SU-DHL-6 (cell line): ENCODE results near the gene PTCSC3.

ENCODE experiments used
- H2AFZ ChIP-seq: fragments of 200-600 bp; sonication (generic); 2 replicates; pipeline ENCODE4 v1.6.1; 2014; ENCODE audit warnings: low read depth, mild to moderate bottlenecking, moderate library complexity, mixed read lengths, antibody characterized with exemption, low read length; ENCODE audit not compliant: severe bottlenecking
- H3F3A ChIP-seq: fragments of 200-600 bp; shearing (Covaris generic); 2 replicates; pipeline ENCODE4 v1.6.0; 2016; ENCODE audit warnings: antibody characterized with exemption, mild to moderate bottlenecking; ENCODE audit not compliant: insufficient read depth
- H3K27ac ChIP-seq: fragments of 200-600 bp; sonication (generic); 2 replicates; pipeline ENCODE4 v1.5.1; 2016; ENCODE audit warnings: low read depth, mild to moderate bottlenecking, low read length, moderate library complexity, mixed read lengths
- H3K27me3 ChIP-seq: fragments of 200-600 bp; sonication (generic), shearing (Covaris generic); 2 replicates; pipeline ENCODE4 v1.6.0; 2014; ENCODE audit warnings: mild to moderate bottlenecking, low read length
- H3K36me3 ChIP-seq: fragments of 200-600 bp; sonication (generic); 2 replicates; pipeline ENCODE4 v1.6.1; 2014; ENCODE audit warnings: mild to moderate bottlenecking, low read length, mixed read lengths
- H3K4me2 ChIP-seq: fragments of 300-600, 200-600 bp; shearing (Covaris generic), sonication (generic); 2 replicates; pipeline ENCODE4 v1.6.0; 2014; ENCODE audit warnings: low read length, low read depth, mild to moderate bottlenecking; ENCODE audit not compliant: poor library complexity, severe bottlenecking
- H3K4me3 ChIP-seq: fragments of 200-600 bp; sonication (generic); 2 replicates; pipeline ENCODE4 v1.5.1; 2014; ENCODE audit warnings: antibody characterized with exemption, low read length, mild to moderate bottlenecking, mixed read lengths; ENCODE audit not compliant: insufficient read depth, poor library complexity, severe bottlenecking
- H3K79me2 ChIP-seq: fragments of 200-600 bp; sonication (generic); 2 replicates; pipeline ENCODE4 v1.6.1; 2014; ENCODE audit warnings: mild to moderate bottlenecking, low read length, moderate library complexity; ENCODE audit not compliant: insufficient read depth
- H3K9ac ChIP-seq: fragments of 200-600 bp; sonication (generic); 2 replicates; pipeline ENCODE4 v1.7.0; 2014; ENCODE audit warnings: mild to moderate bottlenecking, low read length
- H3K9me2 ChIP-seq: fragments of 200-600 bp; sonication (generic); replicated peaks from 2 replicates; pipeline ENCODE4 v1.6.1; 2014; ENCODE audit warnings: low read length; ENCODE audit not compliant: insufficient read depth
- H3K9me3 ChIP-seq: fragments of 200-600 bp; sonication (generic); 2 replicates; pipeline ENCODE4 v1.6.1; 2014; ENCODE audit warnings: low read length, mixed read lengths; ENCODE audit not compliant: insufficient read depth
- H4K20me1 ChIP-seq: fragments of 200-600 bp; sonication (generic); 2 replicates; pipeline ENCODE4 v1.6.1; 2014; ENCODE audit warnings: low read depth, mild to moderate bottlenecking, antibody characterized with exemption, low read length, moderate library complexity, mixed read lengths
- CTCF ChIP-seq: fragments of 200-600 bp; sonication (generic); IDR thresholded peaks from one replicate; pipeline ENCODE4 v1.5.1; 2017; ENCODE audit warnings: antibody characterized with exemption, mild to moderate bottlenecking, low read length, moderate library complexity; ENCODE audit not compliant: insufficient read depth, poor library complexity, severe bottlenecking
- EZH2phosphoT487 ChIP-seq: fragments of 200-600 bp; sonication (generic), shearing (Covaris generic); conservative IDR thresholded peaks from 2 replicates; pipeline ENCODE4 v1.6.1; 2018; ENCODE audit warnings: mild to moderate bottlenecking, antibody characterized with exemption, low read length, moderate library complexity, mixed read lengths

PTCSC3 gene

DNA sequence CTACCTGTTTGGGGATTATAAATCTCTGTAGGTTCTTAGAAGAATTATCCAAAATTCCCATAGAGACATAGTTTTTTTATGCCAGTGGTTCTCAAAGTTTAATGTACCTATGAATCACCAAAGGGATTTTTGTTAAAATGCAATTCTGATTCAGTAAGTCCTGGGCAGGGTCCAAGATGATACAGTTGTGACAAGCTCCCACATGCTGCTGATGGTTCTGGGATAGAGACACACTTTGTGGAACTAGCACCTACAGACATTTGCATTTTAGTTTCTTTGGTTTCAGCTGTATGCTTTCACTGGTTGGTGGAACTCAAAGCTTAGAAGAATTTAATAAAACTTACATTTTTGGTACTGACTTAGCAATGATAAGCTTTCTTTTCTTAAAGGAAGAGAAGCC lies 80.4 kb downstream of the PTCSC3 start:
- Histone ChIP-seq H3K9me3 (no peaks in the 10 kb centered on the region), H3K9me2 (no peaks in the 10 kb centered on the region), H3F3A (no peaks in the 10 kb centered on the region), H3K79me2 (no peaks in the 10 kb centered on the region), H3K4me3 (no peak overlapping the region), H3K27me3 (no peaks in the 10 kb centered on the region), H3K36me3 (no peaks in the 10 kb centered on the region), H4K20me1 (no peaks in the 10 kb centered on the region), H3K27ac (no peak overlapping the region), H2AFZ (no peak overlapping the region), H3K4me2 (no peak overlapping the region), H3K9ac (no peak overlapping the region)
- no peak for TF ChIP-seq EZH2phosphoT487
- no peak for TF ChIP-seq CTCF

DNA sequence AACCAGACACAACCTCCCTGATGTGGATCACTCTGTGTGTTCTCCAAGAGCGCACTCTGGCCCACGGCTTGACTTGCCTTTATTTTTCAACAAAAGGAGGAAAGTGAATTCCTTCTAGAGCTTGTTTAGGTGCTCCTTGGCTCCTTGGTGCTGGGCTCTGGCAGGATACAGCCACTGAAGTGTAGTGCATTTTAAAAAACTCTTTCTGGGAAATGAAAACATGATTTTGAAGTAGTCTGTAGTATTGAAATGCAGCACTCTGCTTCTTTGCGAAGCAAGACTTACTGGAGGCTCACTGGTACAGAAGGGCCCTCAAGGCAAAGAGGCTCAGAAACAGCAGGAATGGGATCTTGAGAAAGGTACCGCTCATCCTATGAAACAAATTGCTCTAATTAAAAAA lies 81.6 kb downstream of the PTCSC3 start:
- no peaks in the 10 kb centered on the region for H3K36me3 ChIP-seq
- TF ChIP-seq CTCF (no peak), EZH2phosphoT487 (no peak)
- no peaks in the 10 kb centered on the region for H3F3A ChIP-seq
- no peaks in the 10 kb centered on the region for H3K9me2 ChIP-seq
- no peak overlapping the region for H3K27ac ChIP-seq
- H3K9me3 ChIP-seq = no peaks in the 10 kb centered on the region
- no peak overlapping the region for H3K4me2 ChIP-seq
- H3K9ac ChIP-seq = no peak overlapping the region
- no peaks in the 10 kb centered on the region for H3K27me3 ChIP-seq
- no peak overlapping the region for H2AFZ ChIP-seq
- H3K79me2 ChIP-seq = no peaks in the 10 kb centered on the region
- H4K20me1 ChIP-seq = no peaks in the 10 kb centered on the region
- no peak overlapping the region for H3K4me3 ChIP-seq

- Histone ChIP-seq H3K27me3 (no peaks in the 10 kb centered on the region), H3K4me3 (no peak overlapping the region), H3K36me3 (no peaks in the 10 kb centered on the region), H3K9me2 (no peaks in the 10 kb centered on the region), H3K9me3 (no peaks in the 10 kb centered on the region), H2AFZ (no peak overlapping the region), H3K9ac (no peak overlapping the region), H4K20me1 (no peaks in the 10 kb centered on the region), H3K27ac (no peak overlapping the region), H3F3A (no peaks in the 10 kb centered on the region), H3K4me2 (no peak overlapping the region), H3K79me2 (no peaks in the 10 kb centered on the region)
- TF ChIP-seq CTCF = no peak
- TF ChIP-seq EZH2phosphoT487 = no peak
These were observed 85.4 kb downstream of the PTCSC3 start for GRCh38 chr14:36091096-36091495.

GRCh38 chr14:36087411-36087810 lies 89.1 kb downstream of the PTCSC3 start:
- Histone ChIP-seq H3K4me3 (no peak overlapping the region), H2AFZ (no peak overlapping the region), H3K27me3 (no peaks in the 10 kb centered on the region), H3K4me2 (no peak overlapping the region), H3K9me2 (no peaks in the 10 kb centered on the region), H3K9ac (no peak overlapping the region), H3K9me3 (no peaks in the 10 kb centered on the region), H3K36me3 (no peaks in the 10 kb centered on the region), H3K79me2 (no peaks in the 10 kb centered on the region), H4K20me1 (no peaks in the 10 kb centered on the region), H3K27ac (no peak overlapping the region), H3F3A (no peaks in the 10 kb centered on the region)
- TF ChIP-seq CTCF = no peak
- TF ChIP-seq EZH2phosphoT487 = no peak
